Esophagus squamous epithelium (tissue), 5 donors: ENCODE results near the gene TSGA10IP. TPM values are rescaled to one million over a fixed set of nuclear protein-coding genes. Genes with fewer than 3 reads are reported as not detected.

Source experiments
- DNase-seq: peaks from one replicate; lab custom pipeline; 2025; lab: John Stamatoyannopoulos, UW
- H3K27ac ChIP-seq, 4 donors: fragments of 200-600 bp; sonication (generic); one replicate each; pipeline ENCODE4 v1.5.1; 2016 to 2019; ENCODE audit warnings: mild to moderate bottlenecking in 1 of 4
- H3K27me3 ChIP-seq, 4 donors: fragments of 200-600 bp; sonication (generic); 1 replicate in 3 of 4; 2 replicates in 1 of 4; pipeline versions ENCODE4 v1.5.1 to v1.6.0; 2017 to 2021; ENCODE audit warnings: antibody characterized with exemption in 1 of 4
- H3K36me3 ChIP-seq, 3 donors: fragments of 200-600 bp; sonication (generic); one replicate each; pipeline ENCODE4 v1.5.1; 2016 to 2019
- H3K4me1 ChIP-seq, 3 donors: fragments of 200-600 bp; sonication (generic); one replicate each; pipeline ENCODE4 v1.5.1; 2017 to 2019
- H3K4me3 ChIP-seq, 4 donors: fragments of 200-600 bp; sonication (generic); 1 replicate in 3 of 4; 2 replicates in 1 of 4; pipeline ENCODE4 v1.5.1; 2016 to 2019; ENCODE audit warnings: mild to moderate bottlenecking in 2 of 4, moderate library complexity in 1 of 4
- H3K9me3 ChIP-seq, 3 donors: fragments of 200-600 bp; sonication (generic); one replicate each; pipeline ENCODE4 v1.5.1; 2016 to 2019
- POLR2A ChIP-seq, 4 donors: fragments of 450-650 bp; IDR thresholded peaks; one replicate each; pipeline ENCODE4 v1.6.1; 2017; ENCODE audit warnings: antibody characterized with exemption in 4 of 4, mild to moderate bottlenecking in 4 of 4, moderate library complexity in 3 of 4
- WGBS, 2 donors: methylation state at CpG; one replicate each; pipeline ENCODE4 v1.1.5; 2018; 5-methylcytosine and 5-hydroxymethylcytosine counted together
- intact Hi-C: fragments of 100-400 bp; cut with DNase I; formaldehyde crosslinking; loops from one replicate; pipeline ENCODE4 v1.15.0; 2022
- total RNA-seq, 4 donors: library from RNA; depleted of rRNA; stranded (reverse); fragments of >200 nt; gene quantifications; one replicate each; pipeline ENCODE4 v1.1.0, GENCODE V29; 2016
- TF ChIP-seq, protein P1 (sequence below), 6 experiments: fragments of 450-650 bp in 4 of 6; fragments of 200-600 bp in 2 of 6; sonication (generic) in 2 of 6; IDR thresholded peaks; one replicate each; pipeline ENCODE4 v1.5.1; 2016 to 2019; ENCODE audit warnings: antibody characterized with exemption in 6 of 6, mild to moderate bottlenecking in 4 of 6, moderate library complexity in 4 of 6
- donor health status: DM: yes; HTN: yes; CAD: no.

Gene TSGA10IP
- total RNA-seq, 4 donors from 2014 or later, result not detected

- TF ChIP-seq, protein P1, sequence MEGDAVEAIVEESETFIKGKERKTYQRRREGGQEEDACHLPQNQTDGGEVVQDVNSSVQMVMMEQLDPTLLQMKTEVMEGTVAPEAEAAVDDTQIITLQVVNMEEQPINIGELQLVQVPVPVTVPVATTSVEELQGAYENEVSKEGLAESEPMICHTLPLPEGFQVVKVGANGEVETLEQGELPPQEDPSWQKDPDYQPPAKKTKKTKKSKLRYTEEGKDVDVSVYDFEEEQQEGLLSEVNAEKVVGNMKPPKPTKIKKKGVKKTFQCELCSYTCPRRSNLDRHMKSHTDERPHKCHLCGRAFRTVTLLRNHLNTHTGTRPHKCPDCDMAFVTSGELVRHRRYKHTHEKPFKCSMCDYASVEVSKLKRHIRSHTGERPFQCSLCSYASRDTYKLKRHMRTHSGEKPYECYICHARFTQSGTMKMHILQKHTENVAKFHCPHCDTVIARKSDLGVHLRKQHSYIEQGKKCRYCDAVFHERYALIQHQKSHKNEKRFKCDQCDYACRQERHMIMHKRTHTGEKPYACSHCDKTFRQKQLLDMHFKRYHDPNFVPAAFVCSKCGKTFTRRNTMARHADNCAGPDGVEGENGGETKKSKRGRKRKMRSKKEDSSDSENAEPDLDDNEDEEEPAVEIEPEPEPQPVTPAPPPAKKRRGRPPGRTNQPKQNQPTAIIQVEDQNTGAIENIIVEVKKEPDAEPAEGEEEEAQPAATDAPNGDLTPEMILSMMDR (IDR thresholded peaks at IDR 0.05), result no peak
- no peak for TF ChIP-seq POLR2A (IDR thresholded peaks at IDR 0.05)
- H3K9me3 ChIP-seq, result no peaks in the 10 kb centered on the region
- intact Hi-C loops, result no loop called here
- no peak for DNase-seq
- peaks cover 0 to 29% (median 0%) of the 10 kb centered on the region in 4 donors for H3K27me3 ChIP-seq
- no peaks in the 10 kb centered on the region for H3K36me3 ChIP-seq
- peaks cover 0 to 10% (median 0%) of the 10 kb centered on the region in 3 donors for H3K4me1 ChIP-seq
- H3K27ac ChIP-seq, result no peak overlapping the region
- WGBS, 2 donors, result 32 to 46% methylated on average over 6 of the region's 6 CpGs
- H3K4me3 ChIP-seq, result no peak overlapping the region
These were observed 6.8 kb downstream of the TSGA10IP start for GRCh38 chr11:65952052-65952521.

GRCh38 chr11:65953471-65953870 is 8.2 kb downstream of the TSGA10IP start:
- DNase-seq, result no peak
- peaks cover 0 to 10% (median 0%) of the 10 kb centered on the region in 3 donors for H3K4me1 ChIP-seq
- H3K36me3 ChIP-seq, result no peaks in the 10 kb centered on the region
- no peak overlapping the region for H3K27ac ChIP-seq
- TF ChIP-seq, protein P1 (IDR thresholded peaks at IDR 0.05), result no peak
- H3K27me3 ChIP-seq, result peaks cover 0 to 20% (median 0%) of the 10 kb centered on the region in 4 donors
- H3K9me3 ChIP-seq, result no peaks in the 10 kb centered on the region
- 89 to 91% methylated on average over 4 to 8 of the region's 20 CpGs for WGBS, 2 donors
- intact Hi-C loops, result no loop called here
- H3K4me3 ChIP-seq, result no peak overlapping the region

- no peak overlapping the region for H3K4me3 ChIP-seq
- DNase-seq, result no peak
- 47 to 59% methylated on average over 8 of the region's 8 CpGs for WGBS, 2 donors
- no peaks in the 10 kb centered on the region for H3K36me3 ChIP-seq
- intact Hi-C loops, result no loop called here
- H3K4me1 ChIP-seq, result peaks cover 0 to 10% (median 0%) of the 10 kb centered on the region in 3 donors
- H3K27me3 ChIP-seq, result peaks cover 0 to 20% (median 0%) of the 10 kb centered on the region in 4 donors
- no peak for TF ChIP-seq POLR2A (IDR thresholded peaks at IDR 0.05)
- TF ChIP-seq, protein P1 (IDR thresholded peaks at IDR 0.05), result no peak
- no peaks in the 10 kb centered on the region for H3K9me3 ChIP-seq
- H3K27ac ChIP-seq, result no peak overlapping the region
These were observed 9.5 kb downstream of the TSGA10IP start for GRCh38 chr11:65954771-65955170.

GRCh38 chr11:65958291-65958690 is 13.0 kb downstream of the TSGA10IP start:
- Histone ChIP-seq H3K4me3 (no peak overlapping the region), H3K36me3 (no peaks in the 10 kb centered on the region), H3K9me3 (no peaks in the 10 kb centered on the region), H3K27me3 (peaks cover 0 to 20% (median 0%) of the 10 kb centered on the region in 4 donors), H3K4me1 (peaks cover 10 to 20% (median 14%) of the 10 kb centered on the region in 3 donors), H3K27ac (no peak overlapping the region)
- DNase-seq, result no peak
- intact Hi-C loops, result no loop called here
- WGBS, 2 donors, result 17 to 86% methylated on average over 1 to 2 of the region's 4 CpGs
- TF ChIP-seq POLR2A (IDR thresholded peaks at IDR 0.05), result no peak
- TF ChIP-seq, protein P1 (IDR thresholded peaks at IDR 0.05), result no peak

- H3K4me1 ChIP-seq, result peaks cover 16 to 26% (median 20%) of the 10 kb centered on the region in 3 donors
- no peak overlapping the region for H3K4me3 ChIP-seq
- H3K9me3 ChIP-seq, result no peaks in the 10 kb centered on the region
- peaks cover 0 to 2% (median 0%) of the 10 kb centered on the region in 3 donors for H3K36me3 ChIP-seq
- DNase-seq, result no peak
- 69 to 78% methylated on average over 9 to 11 of the region's 17 CpGs for WGBS, 2 donors
- H3K27ac ChIP-seq, result no peak overlapping the region
- intact Hi-C loops, result no loop called here
- peaks cover 0 to 15% (median 0%) of the 10 kb centered on the region in 4 donors for H3K27me3 ChIP-seq
- TF ChIP-seq POLR2A (IDR thresholded peaks at IDR 0.05), result no peak
- TF ChIP-seq, protein P1 (IDR thresholded peaks at IDR 0.05), result no peak
These were observed 13.6 kb downstream of the TSGA10IP start for GRCh38 chr11:65958774-65959420.
